Hematopoietic multipotent progenitor cell treated with erythropoietin and hydrocortisone succinate and interleukin-3 and kit ligand, for 4 days (in vitro differentiated cells): ENCODE data around the gene SRPK1.
"Not testable (repeated sequence)": the region's sequence is repeated elsewhere in the genome, so short reads cannot be mapped to it uniquely, and the experiment has no call there.

Experiments
- DNase-seq: peaks from one replicate; pipeline ENCODE4 v3.0.0-alpha.2; 2015

Gene SRPK1

DNA sequence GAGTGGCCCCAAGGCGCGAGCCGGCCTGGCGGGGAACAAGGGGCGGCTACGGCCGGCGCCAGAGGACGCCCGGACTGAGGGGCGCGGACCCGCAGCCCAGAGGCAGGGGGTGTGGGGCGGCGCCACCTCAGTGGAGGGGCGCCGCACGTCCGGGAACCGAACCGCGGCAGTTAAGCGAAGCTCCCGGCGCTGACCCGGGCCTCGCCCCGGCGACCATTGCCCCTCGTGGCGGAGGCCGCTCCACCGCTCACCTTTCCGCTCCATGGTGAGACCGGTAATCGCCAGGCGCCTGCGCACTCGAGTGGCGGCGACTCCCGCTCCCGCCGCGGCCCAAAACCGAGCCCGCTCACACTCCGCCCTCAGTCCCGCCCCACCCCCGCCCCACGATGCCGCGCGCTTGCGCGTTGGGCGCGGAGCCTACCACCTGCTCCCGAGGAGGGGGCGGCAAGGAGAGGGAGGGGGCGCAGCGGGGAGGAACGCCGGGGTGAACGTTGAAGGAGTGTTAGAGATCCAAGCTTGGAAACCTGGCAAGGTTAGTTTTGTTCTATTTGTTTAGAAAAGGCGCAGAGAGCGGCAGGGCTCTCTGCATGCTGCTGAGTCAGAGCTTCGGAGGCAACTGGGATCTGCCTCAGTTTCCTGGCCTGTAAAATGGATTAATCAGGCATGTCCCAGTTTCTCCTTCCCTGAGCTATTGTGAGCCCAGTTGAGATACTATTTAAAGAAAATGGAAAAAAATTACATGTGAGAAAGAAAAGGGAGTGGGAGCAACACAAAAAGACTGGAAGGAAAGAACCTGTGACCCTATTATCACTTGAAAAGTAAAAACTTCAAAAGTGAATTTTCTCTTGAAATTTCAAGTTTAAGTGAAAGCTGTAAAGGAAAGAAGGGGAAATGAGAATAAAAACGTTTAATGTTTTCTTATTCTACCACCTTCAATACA lies at the start of gene SRPK1:
Gene SRPK1 (minus strand): TSS at position 306 of the 940 bp plus-strand sequence. CDS start 42 bp downstream, at position 264.
- DNase-seq = peak; percentile 95

DNA sequence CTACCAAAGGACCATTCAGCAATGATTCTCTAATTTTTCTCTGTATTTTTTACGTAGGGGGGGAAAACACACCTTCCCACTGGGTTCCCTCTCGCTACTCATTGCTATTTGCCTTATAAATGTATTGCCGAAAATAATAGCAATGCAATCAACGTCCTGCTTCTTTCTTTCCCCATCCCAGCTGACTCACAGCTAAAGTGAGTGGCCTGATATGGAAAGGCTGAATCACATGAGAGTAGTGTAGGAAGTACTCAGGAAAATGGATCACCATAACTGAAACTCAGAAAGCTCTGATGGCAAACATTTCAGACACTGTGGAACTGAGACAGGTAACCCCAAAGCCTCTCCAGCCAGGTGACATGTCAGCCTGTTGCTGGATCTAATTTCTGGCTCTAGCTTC lies 49.3 kb upstream of the SRPK1 start:
- DNase-seq = no peak

DNA sequence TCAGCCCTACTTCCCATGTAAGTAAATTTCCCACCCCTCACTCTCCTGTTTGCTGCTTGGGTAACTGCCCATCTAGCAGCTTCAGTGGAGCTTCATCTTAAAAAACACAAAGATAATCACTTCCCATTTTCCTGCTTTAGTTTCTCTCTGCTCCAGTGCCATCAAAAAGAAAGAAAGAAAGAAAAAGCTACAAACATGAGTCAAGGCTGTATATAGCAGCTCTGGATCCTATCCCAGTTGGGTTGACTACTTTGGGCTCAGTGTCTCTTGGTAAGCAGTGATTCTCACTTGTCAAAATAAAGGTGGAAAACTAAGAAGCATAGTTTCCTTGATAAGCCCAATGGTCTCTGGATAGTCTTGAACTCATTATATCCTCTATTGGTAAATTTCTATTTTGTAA lies 48.7 kb upstream of the SRPK1 start:
- DNase-seq = no peak

DNA sequence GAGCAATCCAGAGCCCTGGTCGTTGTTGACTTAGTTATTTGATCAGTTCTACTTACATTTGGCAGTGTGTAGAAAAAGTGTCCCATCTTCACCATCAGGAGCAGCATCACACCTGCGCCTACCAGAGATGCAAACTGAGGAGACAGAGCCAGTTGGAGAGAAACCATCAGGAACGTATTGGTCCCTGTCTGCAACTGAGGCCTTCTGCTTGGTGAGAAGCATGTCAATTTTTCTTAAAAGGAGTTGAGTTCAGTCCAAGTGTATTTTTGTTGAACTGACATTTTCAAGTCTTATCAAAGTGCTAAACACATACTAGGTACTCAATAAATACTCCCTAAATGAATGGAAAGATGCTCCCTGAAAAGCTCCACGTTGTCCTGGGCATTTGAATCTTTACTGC lies 47.9 kb upstream of the SRPK1 start:
- DNase-seq = no peak

DNA sequence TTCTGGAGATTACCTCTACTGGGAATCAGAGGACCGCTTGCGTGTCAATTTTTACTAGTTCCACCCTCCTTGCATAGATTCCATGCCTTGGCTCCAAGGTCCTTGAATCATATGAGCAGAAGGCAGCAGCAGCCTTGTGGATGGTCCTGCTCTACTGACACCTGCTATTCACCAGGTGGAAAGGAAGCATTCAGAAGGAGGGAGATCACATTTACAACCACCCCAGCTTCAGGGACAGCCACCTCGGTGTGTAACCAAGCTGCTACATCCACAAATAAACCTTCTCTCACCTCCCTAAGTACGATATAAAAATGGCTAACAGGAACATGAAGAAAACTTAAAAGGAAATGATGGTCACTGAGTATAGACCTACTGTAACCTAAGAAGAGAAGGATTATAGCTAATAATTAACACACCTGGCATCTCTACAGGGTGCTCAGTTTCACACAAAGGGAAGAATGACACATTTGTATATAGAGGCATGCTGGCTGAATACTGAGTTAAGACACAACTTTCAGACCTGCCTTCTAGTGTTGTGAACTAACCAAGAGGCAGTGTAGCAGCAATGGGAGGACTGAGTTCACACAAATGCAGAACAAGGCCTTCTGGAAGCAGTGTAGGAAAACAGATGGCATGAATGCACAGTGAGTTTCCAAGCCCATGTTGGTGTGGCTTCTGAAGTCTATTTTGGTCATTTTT lies 46.3 kb upstream of the SRPK1 start:
- DNase-seq = no peak

DNA sequence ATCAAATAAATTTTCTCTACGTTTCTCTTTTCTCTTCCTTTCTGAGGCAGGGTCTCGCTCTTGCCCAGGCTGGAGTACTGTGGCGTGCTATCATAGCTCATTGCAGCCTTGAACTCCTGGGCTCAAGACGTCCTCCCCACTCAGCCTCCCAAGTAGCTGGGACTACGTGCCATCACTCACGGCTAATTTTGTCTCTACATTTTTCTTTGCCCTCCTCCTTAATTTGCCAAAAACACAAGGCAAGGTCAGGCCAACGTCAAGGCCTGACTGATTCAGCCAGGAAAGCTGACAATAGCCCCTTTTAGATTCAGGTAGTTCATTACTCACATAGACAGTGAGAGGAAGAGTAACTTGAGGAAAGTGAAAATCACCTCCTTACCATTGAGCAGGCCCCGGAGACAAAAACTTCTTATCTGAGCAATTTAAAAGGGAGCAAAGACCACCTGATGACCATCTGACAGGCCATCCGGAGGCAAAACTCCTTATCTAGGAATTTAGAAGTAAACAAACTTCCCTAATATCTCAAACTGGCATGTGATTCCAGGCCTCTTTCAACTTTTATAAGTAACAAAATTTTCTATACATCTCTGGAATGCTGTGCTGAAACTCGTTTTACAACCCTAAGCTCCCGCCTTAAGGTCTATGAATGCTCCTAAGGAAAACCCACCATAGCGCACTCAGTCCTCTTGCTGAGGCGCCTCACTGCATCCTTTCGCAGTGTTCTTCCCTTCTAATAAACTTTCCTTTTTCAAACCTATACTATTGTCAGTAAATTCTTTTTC lies 42.1 kb upstream of the SRPK1 start:
- no peak for DNase-seq

DNA sequence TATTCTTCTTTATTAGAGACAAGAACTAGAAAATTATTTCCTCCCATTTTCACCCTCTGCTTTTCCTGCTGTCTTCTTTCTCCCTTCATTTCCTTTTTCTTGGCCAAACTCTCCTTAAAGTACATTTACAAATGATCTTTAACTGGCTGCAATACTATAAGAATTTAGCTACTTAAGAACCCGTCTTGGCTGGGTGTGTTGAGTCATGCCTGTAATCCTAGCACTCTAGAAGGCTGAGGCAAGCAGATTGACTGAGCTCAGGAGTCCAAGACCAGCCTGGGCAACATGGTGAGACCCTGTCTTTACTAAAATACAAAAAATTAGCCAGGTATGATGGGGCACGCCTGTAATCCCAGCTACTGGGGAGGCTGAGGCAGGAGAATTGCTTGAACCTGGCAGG lies 39.3 kb upstream of the SRPK1 start:
- DNase-seq = no peak

DNA sequence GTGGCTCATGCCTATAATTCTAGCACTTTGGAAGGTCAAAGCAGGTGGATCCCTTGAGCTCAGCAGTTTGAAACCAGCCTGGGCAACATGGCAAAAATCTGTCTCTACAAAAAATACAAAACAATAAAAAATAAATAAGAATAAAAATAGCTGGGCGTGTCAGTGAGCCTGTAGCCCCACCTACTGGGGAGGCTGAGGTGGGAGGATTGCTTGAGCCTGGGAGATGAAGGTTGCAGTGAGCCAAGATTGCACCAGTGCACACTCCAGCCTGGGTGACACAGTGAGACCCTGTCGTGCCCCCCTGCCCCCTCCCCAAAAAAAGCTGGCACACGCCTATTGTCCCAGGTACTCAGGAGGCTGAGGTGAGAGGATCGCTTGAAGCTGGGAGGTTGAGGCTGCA lies 35.1 kb upstream of the SRPK1 start:
- DNase-seq = peak; percentile 23

DNA sequence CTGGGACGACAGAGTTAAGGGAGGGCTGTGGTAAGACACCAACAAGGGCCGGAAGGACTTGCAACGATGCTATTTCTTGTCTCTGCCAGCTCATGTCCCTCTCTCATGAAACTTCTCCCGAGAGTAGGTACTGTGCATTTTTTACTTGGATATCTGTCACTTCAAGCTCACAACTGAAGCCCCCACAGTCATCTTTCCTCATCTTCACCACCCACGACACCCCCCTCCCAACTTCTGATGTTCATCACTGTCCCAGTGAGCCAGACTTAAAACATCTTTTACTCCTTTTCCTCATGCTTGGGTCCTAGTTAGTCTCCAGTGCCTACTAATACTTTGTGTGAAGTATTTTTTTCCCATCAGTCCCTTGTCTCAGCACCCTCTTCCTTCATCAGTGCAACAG lies 34.6 kb upstream of the SRPK1 start:
- no peak for DNase-seq

DNA sequence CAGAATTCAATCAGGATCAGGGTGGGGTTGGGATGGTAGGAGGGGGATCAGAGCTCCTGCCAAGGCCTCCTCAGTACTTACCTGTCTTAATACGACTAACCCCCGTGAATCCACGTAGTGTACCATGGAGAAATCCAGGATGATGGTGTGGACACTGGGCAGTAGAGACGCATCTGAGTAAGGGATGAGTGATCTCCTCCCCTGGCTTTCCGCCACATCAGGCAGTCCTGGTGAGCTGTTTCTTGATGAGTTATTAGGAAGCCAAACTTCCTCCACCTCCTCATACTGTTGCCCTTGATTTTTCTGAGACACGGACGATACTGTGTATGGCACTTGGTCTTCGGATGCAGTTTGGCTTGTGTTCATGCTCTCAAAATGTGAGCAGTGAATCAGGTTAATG lies 34.2 kb upstream of the SRPK1 start:
- DNase-seq = no peak

DNA sequence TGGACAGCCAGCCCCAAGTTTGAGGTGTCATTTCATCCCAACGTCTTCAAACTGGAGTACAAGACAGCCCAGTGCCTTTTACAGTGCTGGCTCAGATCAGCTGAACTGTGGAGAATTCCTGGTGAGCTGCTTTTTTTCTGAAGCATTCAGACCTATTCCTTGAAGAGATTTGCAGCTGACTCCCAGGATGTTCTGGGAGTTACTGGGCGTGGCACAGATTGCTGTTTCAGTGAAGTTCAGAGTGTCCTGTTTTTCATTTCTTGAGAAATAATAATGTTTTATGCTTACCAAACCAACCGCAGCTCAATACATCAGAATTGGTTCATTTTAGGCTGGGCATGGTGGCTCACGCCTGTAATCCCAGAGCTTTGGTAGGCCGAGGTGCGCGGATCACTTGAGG lies 33.4 kb upstream of the SRPK1 start:
- DNase-seq = no peak

DNA sequence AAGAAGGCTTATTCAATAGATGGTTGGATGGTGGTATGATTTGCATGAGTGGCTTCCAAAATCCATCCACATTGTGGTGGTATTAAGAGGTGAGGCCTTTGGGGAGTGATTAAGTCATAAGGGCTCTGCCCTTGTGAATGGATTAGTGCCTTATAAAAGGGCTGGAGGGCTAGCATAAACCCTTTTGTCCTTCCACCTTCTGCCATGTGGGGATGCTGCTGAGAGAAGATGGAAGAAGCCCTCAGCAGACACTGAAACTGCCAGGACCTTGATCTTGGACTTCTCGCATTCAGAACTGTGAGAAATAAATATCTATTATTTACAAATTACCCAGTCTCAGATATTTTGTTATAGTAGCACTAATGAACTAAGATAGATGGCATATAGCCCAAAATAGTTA lies 27.8 kb upstream of the SRPK1 start:
- peak; percentile 63 for DNase-seq

DNA sequence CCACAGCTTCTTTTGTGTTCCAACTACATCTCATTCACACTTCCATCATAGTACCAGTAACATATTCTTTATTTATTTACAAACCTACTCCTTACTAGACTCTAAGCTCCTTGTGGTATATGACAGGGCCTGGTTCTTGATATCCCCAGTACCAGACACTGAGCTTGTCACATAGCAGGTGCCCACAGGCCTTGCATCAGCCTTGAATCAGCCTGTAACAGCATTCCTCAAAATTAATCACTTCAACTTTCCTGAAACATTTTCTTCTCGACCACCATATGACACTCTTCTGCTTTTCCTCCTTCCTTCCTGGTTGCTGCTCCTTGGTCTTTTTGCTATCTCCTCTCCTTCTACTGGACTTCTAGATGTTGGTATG lies 24.7 kb upstream of the SRPK1 start:
- no peak for DNase-seq

DNA sequence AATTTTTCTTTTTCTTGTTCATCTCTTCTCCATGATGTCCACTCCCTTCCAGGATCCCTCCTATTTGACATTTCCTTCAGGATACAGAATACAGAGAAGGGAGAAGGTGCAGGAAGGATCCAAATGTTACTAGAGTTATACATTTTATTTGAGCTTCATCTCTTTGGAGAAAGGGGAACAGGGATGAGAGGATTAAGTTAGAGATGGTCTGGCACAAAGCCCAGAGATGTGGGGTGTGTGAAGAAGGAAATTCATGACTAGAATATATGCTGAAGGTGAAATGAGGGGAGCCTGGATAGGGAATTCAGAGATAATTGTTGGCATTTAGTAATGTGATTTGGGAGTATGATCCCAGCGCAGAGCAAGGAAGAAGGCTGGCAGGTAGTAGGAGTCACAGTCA lies 22.5 kb upstream of the SRPK1 start:
- no peak for DNase-seq

DNA sequence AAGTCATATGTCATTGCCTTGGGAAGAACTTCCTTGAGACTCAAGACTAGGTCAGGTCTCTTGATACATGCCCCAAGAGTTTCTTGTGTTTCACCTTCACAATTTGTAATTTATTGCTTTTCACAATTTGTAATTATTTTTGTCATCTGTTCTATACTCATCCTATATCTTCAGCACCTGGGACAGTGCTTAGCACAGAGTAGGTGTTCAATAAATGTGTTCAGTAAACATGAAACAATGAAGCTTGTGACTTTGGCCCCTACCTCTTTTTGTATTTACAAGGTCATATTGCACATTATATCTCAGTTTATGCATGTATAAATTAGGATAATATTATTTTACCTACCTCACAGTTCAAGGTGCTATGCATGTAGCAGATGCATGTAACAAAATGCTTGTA lies 21.5 kb upstream of the SRPK1 start:
- DNase-seq = no peak

DNA sequence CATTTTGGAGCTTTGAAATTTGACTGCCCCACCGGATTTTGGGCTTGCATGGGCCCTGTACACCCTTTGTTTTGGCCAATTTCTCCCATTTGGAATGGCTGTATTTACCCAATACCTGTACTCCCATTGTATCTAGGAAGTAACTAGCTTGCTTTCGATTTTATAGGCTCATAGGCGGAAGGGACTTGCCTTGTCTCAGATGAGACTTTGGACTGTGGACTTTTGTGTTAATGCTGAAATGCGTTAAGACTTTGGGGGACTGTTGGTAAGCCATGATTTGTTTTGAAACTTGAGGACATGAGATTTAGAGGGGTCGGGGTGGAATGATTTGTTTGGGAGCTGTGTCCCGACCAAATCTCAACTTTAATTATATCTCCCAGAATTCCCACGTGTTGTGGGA lies 20.3 kb upstream of the SRPK1 start:
- not testable (repeated sequence) for DNase-seq

DNA sequence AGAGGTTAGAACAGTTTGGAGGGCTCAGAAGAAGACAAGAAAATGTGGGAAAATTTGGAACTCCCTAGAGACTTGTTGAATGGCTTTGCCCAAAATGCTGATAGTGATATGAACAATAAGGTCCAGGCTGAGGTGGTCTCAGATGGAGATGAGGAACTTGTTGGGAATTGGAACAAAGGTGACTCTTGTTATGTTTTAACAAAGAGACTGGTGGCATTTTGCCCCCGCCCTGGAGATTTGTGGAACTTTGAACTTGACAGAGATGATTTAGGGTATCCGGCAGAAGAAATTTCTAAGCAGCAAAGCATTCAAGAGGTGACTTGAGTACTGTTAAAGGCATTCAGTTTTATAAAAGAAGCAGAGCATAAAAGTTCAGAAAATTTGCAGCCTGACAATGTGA lies 19.1 kb upstream of the SRPK1 start:
- DNase-seq = not testable (repeated sequence)

DNA sequence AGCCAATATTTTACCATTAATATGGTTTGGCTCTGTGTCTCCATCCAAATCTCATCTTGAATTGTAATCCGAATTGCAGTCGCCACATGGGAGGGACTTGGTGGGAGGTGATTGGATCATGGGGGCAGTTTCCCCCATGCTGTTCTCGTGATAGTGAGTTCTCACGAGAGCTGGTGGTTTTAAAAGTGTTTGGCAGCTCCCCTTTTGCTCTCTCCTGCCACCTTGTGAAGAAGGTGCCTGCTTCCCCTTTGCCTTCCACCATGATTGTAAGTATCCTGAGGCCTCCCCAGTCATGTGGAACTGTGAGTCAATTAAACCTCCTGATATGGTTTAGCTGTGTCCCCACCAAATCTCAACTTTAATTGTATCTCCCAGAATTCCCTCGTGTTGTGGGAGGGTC lies 18.4 kb upstream of the SRPK1 start:
- DNase-seq = not testable (repeated sequence)

DNA sequence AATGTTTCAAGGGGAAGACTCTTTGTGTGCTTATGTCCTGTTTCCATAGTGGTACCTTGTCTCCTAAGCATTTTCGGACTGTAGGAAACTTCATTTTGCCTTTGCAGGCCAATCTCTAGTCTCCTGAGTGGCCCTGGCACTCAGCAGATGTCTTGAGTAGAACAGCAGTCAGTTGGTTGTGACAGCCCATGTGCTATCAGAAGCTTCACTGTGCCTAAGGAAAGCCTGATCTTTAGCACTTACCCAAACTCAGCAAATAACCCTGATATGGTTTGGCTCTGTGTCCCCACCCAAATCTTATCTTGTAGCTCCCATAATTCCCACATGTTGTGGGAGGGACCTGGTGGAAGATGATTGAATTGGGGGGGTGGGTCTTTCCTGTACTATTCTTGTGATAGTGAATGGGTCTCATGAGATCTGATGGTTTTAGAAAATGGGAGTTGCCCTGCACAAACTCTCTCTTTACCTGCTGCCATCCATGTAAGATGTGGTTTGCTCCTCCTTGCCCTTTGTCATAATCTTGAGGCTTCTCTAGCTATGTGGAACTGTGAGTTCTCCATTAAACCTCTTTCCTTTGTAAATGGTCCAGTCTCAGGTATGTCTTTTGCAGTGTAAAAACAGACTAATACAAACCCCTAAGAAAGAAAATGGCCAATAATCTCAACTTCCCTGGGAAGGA lies 15.9 kb upstream of the SRPK1 start:
- DNase-seq = peak; percentile 34

DNA sequence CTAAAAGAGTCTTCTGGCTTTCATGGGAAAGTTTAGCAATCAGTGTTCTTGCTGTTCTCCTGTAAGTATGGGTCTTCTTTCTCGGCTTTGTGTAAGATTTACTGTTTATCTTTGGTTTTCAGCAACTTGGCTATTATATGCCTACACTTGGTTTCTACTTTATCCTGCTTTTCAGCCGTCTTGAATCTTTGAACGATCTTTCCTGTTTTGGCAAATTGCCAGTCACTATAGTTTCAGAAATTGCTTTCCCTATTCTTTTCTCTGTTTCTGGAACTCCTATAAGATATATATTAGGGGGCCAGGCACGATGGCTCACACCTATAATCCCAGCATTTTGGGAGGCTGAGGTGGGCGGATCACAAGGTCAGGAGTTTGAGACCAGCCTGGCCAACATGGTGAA lies 14.6 kb upstream of the SRPK1 start:
- DNase-seq = no peak

DNA sequence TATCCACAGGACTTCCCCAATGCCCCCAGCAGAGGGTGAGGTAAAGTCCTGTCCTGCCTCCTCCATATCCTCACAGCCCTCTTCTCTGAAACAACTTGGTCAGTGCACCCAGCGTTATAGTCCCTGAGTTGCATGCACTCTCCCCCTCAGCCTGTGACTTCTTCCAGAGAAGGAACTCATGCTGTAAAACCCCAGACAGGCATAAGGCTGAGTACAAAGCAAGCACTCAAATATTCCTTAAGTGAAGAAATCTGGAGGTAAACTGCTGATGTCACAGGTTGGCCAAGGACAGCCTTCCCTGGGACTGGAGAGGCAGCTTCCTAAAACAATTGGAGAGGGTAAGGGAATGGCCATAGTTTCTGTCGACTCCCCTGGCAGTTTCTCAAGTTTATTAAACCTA lies 12.9 kb upstream of the SRPK1 start:
- no peak for DNase-seq

DNA sequence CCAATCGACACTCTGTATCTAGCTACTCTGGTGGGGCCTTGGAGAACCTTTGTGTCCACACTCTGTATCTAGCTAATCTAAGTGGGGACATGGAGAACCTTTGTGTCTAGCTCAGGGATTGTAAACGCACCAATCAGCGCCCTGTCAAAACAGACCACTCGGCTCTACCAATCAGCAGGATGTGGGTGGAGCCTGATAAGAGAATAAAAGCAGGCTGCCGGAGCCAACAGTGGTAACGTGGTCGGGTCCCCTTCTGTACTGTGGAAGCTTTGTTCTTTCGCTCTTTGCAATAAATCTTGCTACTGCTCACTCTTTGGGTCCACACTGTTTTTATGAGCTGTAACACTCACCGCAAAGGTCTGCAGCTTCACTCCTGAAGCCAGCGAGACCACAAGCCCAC lies 11.0 kb upstream of the SRPK1 start:
- DNase-seq = not testable (repeated sequence)

DNA sequence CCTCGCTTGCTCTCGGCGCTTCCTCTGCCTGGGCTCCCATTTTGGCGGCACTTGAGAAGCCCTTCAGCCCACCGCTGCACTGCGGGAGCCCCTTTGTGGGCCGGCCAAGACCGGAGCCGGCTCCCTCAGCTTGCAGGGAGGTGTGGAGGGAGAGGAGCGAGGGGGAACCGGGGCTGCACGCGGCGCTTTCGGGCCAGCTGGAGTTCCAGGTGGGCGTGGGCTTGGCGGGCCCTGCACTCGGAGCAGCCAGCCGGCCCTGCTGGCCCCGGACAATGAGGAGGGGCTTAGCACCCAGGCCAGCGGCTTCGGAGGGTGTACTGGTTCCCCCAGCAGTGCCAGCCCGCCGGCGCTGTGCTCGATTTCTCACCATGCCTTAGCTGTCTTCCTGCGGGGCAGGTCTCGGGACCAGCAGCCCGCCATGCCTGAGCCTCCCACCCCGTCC lies 10.2 kb upstream of the SRPK1 start:
- DNase-seq = no peak
